GM18907 (cell line): ENCODE results near the gene NELL1.

Experiments used
- ATAC-seq: cut with Tn5 transposase; IDR thresholded peaks from one replicate; pipeline ENCODE4 v1.9.1; 2021; ENCODE audit warnings: mild to moderate bottlenecking, moderate library complexity; ENCODE audit not compliant: unreplicated experiment

The NELL1 gene

DNA sequence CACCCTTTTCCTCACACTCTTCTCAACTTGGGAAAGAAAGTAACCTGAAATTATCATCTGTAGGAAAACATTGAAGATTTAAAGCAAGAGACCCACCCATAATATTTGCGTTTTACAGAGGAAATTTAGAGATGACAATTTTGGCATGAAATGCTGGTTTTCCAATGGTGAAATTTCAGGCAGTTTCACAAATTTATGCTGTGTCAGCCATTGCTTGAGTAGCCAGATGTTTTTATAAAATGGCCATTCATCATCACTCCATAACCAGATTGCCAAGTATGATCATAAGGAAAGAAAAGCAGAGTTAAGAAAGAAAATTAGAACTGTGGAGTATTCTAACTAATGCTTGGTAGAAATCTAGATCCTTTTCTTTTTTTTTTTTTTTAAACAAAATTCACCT is 732.9 kb downstream of the NELL1 start:
- ATAC-seq = no peak

DNA sequence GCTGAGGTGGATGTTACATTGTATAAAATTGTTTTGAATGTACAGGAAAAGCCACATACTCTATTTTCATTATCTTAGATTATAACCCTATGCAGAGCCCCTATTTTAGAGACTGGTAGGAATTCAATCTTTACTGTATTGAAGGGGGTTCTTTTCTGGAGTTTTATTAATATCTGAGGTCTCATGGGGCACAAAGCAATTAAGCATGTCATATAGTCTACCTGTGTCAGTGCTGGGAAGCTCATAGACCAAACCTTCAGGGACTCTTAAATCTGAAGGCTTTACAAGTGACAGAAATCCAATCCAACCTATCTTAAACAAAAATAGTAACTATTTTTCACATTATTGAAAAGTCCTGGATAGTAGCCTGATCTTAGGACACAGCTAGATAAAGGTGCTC is 733.7 kb downstream of the NELL1 start:
- ATAC-seq = no peak

DNA sequence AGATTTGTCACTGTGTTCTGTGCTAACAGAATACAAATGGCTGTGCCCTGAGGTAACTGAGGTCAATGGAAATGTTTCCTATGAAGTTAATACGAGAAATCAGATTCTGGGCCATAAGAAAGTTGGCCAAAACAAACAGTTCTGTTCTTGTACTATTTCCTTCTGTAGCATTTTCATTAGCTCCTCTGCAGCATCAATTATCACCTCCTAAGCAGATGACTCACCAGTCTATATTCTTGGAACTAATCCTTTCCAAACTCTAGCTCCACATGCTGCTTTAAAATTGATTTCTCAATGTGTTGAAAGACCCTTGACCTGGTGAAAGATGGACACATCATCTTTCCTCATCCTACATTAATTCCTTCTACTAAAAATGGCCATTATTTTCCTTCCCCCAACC is 736.0 kb downstream of the NELL1 start:
- no peak for ATAC-seq

DNA sequence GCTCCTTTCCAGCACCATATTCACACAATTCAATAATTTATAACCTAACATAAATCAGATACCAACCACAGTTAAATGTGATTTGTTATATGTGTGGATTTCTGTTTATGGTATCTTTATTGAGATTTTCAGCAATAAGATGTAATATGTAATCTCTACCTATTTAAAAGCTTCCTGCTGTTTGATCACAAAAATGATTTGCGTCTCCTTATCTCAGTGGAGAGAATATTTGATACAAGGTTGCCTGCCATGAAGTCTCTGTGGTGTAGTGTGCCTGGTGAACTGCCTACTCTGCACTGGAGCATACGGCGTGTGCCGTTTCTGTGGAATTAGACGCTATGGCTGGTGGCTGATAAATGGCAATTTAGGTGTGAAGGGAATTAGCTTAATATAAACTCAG is 741.1 kb downstream of the NELL1 start:
- ATAC-seq = no peak

DNA sequence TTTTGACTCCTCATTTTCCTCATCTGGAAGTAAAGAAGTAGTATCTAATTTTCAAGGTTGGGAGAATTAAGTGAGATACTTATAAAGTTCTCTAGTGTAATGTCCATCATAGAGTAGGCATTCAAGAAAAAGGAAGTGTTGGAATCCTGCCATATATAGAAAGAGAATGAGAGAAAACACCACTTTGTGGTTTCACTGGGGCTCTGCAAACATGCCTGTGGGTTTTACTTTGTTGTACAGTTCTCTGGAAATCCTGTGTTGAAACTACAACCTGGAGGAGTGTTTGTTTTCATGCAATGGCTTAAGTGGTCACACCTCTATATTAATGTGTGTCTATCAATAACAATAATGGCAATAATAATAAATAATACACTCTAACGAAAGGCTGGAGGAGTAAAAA is 741.7 kb downstream of the NELL1 start:
- ATAC-seq = no peak

DNA sequence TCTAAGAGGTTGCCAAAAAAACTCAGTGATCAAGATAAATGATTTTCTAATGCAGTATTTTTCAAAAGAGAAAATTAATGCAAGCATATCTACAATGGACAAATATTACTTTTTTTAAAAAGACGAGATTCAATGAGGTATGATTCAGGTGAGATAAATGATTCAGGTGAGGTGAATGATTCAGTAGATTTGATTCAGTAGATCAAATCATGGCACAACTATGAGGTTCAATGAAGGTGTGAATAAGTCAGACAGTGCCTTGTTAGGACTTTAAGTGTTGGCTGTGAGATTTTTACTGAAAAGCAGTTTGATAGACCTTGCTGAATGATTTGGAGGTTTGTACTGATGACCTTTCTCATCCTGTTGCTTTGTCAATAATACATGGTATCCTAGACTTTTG is 742.2 kb downstream of the NELL1 start:
- ATAC-seq = no peak

DNA sequence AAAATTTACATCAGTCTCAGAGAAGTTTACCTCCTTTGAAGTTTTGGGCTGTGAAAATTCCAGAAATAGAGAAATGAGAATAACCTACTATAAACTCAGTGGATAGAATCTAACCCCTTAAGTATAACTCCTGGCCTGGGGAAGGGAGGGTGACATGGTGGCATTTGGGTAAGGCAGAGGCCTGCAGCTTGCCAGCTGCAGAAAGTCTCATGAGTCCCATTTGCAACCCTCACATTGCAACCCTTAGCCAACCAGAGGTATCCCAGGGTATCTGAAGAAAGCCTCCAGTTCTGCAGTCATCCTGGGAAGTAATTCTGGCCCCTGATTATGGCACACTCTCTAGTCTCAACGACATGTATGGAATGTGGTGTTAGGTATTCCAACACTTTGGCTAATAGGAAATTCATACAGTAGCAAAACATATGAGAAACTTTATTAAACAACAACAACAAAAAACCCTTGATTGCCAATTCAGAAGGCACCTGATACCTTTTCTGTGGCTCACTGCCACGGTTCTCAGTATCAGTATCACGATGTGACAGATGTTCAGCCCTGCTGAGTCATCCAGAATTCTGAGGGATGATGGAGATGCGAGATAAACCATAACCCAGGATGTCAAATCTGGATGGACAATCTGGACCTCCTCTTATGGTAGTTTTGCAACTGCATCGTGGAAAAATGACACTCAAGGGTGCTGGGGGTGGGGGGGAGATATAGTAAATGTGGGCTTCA is 743.4 kb downstream of the NELL1 start:
- ATAC-seq = no peak

DNA sequence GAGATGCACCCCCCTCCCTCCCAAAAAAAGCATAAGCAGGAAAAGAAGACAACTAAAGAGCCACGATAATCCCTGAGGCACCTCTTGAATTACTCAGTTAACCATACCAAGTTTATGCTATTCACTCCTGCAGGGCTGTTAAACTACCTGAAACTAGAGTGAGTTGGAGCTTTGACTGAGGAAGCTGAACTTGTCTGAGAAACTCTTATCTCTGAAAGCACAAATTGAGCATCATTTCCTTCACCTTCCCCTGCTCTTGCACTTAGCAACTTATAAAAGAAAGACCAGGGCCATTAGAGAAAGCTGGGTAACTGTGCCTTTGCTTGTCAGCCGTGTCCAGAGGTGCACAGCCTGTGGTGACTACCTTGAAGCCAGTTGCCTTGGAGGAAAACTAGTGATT is 745.6 kb downstream of the NELL1 start:
- ATAC-seq = no peak

DNA sequence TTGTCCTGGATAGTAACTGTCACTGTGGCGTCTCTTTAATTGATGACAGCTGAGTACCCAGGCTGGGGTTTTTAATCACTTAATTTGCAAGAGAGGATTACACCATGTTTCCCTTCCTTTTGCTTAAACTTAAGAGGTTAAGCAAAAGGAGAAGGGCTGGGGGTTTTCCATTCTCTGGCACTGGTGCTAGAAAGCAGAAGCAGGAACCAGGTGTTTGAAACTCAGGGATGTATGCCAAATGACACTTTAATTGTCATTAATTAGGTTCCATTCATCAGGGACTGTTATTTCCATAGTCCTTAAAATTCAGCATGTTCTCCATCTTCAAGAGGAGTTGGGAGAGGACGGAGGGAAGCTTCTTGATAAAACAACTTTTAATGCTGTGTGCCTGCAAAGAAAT is 746.2 kb downstream of the NELL1 start:
- ATAC-seq = no peak

DNA sequence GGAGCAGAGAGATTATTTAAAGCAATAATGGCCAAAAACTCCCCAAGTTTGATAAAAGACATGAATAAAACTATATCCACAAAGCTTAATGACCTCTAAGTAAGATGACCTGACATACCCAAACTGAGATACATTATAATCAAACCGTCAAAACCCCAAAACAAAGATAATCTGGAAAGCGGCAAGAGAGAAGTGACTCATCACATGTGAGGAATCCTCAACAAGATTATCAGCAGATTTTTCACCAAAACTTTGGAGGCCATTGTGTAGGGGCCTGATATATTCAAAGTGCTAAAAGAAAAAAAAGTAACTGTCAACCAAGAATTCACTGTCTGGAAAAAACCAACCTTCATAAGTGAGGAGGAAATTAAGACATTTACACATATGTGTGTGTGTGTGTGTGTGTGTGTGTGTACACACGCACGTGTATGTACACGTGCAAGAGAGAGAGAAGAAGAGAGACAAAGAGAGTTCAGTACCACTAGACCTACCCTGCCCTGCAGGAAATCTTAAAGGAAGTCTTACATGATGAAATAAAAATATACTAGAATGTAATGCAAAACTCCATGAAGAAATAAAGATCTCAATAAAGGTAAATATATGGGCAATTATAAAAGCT is 752.4 kb downstream of the NELL1 start:
- no peak for ATAC-seq

DNA sequence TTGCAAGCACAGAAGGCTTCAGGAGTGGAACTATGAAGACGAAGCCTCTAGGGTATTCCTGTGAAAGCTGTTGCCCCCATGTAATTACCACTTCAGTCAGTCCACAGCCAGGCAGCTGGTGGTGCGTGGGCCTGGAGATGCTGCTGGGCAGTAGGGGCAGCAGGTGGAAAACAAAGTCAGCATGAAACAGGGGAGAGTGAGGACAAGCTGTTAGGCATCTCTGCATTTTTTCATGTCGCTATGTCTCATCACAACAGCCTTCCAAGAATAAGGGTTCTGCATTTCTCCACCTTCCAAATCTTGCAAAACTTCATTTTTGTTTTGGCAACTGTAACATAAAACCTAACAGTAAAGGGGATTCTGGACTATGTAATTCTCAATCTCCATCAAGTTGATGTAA is 757.5 kb downstream of the NELL1 start:
- no peak for ATAC-seq

DNA sequence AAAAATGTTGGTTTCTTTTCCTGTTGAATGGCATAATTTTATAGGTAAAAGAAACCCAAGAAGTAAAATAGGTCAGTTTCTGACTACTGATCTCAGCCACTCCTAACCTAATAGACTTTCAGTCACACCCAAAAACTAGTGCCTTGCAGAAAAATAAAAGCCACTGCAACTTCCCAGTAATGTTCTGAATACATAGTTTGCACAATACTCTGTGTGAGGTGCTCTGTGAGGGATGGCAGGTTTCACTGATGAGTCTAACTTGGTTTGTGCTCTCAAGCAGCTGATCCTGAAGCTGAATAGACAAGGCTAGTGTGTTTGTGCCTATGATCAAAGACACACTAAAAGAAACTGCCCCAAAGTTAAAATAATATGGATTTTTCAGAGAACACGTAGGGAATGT is 758.3 kb downstream of the NELL1 start:
- ATAC-seq = no peak

DNA sequence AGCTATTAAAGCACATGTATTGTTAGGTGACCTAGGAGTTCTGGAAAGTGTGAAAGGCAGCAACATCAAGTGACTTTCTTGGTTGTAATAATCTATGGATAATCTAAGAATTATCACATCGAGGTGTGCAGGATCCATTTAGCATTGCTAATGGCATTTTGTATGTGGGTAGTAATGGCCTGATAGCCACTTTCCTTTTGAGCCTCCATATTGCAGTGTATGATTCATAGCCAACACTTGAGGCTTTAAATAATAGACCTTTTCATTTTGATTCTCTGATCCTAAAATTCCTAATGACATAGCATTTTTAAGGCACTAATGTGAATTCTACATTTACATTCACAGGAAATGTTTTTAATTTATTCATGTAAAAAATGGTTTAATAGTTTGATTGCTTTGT is 759.4 kb downstream of the NELL1 start:
- no peak for ATAC-seq

DNA sequence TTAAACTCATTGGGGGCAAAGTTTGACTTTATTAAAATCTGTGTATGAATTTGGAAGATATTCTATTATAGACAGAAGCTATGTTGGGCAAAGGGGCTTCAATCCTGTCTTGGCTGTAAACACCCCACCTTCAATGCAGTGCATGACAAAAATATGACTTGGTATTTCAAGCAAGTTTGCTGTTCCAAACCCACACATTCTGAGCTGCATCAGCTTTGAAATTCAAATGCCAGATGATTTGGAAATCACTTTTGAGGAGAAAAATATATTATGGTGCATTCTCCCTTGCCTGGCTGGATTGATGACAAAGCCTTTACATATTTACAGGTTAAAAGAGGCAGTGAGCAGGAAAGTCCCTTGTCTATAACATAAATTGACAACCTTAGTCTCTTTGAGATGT is 760.0 kb downstream of the NELL1 start:
- ATAC-seq = no peak

DNA sequence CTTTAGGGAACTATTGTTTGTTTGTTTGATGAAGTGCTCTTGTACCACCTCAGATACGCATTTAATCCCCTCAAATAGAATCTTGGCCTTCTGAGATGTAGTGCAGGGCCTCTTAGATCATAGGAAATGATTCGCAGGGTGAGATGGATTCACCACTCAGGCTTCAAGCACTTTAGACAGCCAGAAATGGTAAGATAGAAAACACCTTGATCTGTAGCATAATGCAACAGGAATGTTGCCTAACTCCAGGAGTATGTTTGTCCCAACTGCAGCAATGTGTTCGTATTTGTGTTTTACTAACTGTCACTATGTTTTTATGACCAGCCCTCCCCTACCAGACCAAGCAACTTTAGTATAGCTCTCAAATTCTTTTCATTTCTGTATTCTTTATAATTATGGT is 761.2 kb downstream of the NELL1 start:
- no peak for ATAC-seq

DNA sequence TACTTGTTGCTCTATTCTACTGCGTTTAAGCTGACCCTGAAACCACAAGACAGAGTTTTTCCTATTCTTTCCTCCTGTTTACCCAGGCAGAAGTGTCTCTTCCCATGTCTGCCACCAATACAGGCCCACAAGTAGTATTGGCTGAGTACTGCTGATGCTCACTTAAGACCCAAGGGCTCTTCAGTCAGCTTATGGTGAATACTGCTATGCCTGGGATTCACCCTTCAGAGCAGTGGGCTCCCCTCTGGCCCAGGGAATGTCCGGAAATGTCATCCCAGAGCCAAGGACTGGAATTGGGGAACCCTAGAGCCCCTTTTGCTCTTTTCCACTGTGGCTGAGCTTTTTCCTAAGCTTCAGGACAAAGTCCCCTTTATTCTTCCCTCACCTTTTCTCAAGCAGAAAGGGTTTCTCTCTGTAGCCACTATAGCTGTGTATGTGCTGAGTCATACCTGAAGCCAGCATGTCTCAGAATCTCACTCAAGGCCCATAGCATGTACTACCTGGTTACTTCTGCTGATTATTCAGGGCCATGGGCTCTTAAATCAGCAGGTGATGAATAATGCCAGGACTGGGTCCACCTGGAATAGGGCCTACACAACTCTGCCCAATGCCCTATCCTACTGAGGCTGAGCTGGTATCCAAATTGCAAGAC is 777.7 kb downstream of the NELL1 start:
- peak; percentile 95 for ATAC-seq

DNA sequence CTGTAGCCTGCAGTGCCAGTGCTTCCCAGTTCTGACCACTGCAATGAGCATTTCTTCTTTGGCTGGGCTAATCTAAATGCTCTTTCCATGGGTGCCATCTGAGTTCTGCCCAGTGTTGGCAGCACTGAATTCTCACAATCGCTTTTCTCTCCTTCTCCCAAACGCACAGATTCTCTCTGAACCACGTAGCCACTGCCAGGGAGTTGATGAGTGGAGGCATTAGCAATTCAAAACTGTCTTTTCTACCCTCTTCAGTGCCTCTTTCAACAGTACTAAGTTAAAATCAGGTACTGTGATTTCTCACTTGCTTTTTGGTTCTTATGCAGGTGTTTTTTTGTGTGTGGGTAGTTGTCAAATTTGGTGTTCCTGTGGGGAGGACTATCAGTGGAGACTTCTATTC is 778.5 kb downstream of the NELL1 start:
- no peak for ATAC-seq

DNA sequence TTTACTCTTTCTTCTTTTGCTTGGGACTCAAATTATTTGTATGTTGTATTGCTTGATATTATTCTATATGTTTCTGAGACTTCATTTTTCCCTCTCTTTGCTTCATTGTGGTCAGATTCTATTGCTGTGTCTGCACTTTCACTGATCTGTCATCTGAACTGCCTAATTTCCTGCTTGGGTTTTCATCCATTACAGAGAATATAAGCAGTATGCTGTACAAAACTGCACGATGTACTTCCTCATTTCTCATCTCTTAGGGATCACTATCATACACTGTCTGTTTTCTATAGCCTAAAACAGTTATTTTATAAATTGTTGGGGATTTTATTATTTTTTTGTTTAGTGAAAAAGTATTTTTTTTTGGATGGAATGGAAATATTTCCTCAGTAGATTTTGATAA is 786.8 kb downstream of the NELL1 start:
- ATAC-seq = no peak

DNA sequence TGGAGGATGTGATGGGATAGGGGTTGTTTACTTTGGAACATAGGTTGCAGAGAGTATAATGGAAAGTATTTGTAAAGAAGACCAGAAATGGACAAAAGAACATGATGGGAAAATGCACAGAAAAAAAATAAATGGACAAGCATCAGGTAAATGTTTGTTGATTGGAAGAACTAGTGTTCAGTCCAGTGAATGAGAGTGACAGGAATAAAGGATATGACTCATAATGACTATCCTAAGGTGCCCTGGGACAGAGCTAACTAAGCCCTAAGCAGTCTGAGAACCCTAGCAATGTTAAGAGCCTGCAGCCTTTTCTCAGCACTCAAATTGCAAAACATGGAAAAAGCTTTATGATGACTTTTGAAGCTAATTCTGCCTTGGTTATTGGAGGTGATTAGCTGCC is 790.7 kb downstream of the NELL1 start:
- no peak for ATAC-seq

DNA sequence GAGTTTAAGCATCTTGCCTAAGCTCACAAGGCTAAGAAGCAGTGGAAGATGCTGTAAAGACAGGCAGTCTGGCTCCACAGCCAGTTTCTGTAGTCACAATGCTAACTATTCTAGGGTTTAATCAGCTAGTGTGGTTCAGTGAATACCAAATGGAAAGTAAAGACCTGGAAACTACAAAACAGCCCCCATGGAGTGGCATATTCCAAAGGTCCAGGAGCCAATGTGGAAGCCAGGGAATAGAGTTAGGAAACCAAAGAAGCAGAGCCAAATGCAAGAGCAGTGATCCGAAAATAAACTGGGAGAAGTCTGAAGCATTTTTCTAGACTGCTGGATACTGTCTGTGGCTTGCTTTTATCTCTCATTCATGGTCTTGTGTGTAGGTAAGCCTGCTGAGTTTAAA is 792.3 kb downstream of the NELL1 start:
- no peak for ATAC-seq

DNA sequence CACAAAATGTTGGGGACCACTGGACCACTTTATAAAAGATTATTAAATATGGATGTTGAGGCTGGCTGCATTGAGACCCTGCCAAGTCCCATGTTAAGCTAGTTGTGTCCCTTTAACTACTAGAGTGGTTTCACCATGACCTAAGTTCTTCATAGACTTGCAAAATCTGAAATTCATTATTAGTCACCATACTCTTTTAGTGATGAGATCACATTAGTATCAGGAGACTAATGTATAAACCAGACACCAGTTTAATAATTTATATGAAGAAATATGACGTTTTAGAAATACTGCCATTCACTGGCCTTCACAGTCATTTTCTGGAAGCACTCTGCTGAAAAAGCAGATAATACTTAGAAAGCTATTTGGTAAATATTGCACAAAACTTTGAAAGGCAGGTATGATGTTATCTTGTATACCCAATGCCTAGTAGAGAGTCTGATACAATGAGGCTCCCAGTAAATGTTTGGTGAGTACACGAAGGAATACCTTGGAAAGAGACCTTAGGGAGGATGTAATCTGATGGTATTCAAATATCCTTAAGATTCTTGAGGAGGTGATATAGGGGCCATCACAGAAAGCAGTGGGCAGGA is 795.3 kb downstream of the NELL1 start:
- ATAC-seq = peak; percentile 84

DNA sequence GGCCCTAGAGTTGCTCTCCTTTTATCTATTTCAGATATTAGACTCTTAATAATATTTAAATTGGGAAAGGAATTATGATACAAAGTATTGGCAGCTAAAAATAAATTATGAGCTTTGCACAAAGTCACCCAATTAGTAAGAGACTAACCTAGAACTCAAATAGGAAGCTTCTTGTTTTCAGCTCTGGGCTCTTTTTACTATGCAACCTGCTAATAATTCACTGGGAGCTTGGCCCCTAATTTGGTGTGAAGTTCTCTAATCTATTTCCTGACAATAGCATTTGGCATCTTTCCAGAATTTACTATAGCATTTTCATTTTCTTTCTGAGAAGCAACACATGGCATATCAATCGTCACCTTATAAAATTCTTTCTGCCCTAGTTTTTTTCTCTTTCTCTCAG is 795.8 kb downstream of the NELL1 start:
- peak; percentile 52 for ATAC-seq
